HCT116 (cell line): Measurements from ENCODE around the gene CDCP1. TPM values are rescaled to one million over a fixed set of nuclear protein-coding genes. Genes with fewer than 3 reads are reported as not detected.

Source experiments
- ATAC-seq: fragments of 200-7000 bp; cut with Tn5 transposase; 2 replicates; pipeline ENCODE4 v1.9.1; 2020; ENCODE audit warnings: mild to moderate bottlenecking, moderate library complexity
- BruUV-seq: library from RNA; stranded (reverse); fragments of 400-500 nt; replicated peaks from 2 replicates; lab custom pipeline; 2021; lab: Mats Ljungman, UMichigan
- CTCF ChIA-PET: fragments of 300-600 bp; sonication (Branson Sonifier 250); formaldehyde crosslinking; loops from one replicate; lab custom pipeline; 2021; ENCODE audit warnings: antibody characterized with exemption; lab: Charles Lee
- POLR2A ChIA-PET: fragments of 300-600, 350-600 bp; sonication (Branson Sonifier 250); formaldehyde crosslinking; loops from one replicate; lab custom pipeline; 2021; ENCODE audit warnings: antibody characterized with exemption; lab: Charles Lee
- RAD21 ChIA-PET, 2 experiments: fragments of 300-600 bp; sonication (Branson Sonifier 250); formaldehyde crosslinking; loops; one replicate each; lab custom pipeline; 2023; ENCODE audit warnings: low total read pairs in 2 of 2; ENCODE audit not compliant: uncharacterized antibody in 2 of 2, unreplicated experiment in 2 of 2, low non-redundant PET in 1 of 2; lab: Charles Lee
- DNase-seq: peaks from one replicate; pipeline ENCODE4 v3.0.0-alpha.2; 2010; ENCODE audit warnings: low read depth, low spot score
- H2AFZ ChIP-seq: fragments of 200-600 bp; shearing (Covaris generic), sonication (generic); 2 replicates; pipeline ENCODE4 v1.6.1; 2017; ENCODE audit warnings: low read depth, mixed run types, mixed read lengths, antibody characterized with exemption, low read length; ENCODE audit not compliant: poor library complexity, severe bottlenecking
- H3K27ac ChIP-seq: 2 replicates; pipeline ENCODE4 v1.5.1; 2012; ENCODE audit warnings: low read depth, low read length
- H3K27me3 ChIP-seq: fragments of 200-600 bp; sonication (generic); 2 replicates; pipeline ENCODE4 v1.6.1; 2016; ENCODE audit warnings: mixed run types, low read length, mixed read lengths; ENCODE audit not compliant: insufficient read depth
- H3K36me3 ChIP-seq, 2 experiments: fragments of 200-500 bp in 1 of 2; fragments of 200-600 bp in 1 of 2; sonication (Bioruptor generic) in 1 of 2; sonication (generic) in 1 of 2; 2 replicates each; pipeline versions ENCODE4 v1.5.1 to v1.6.1; 2014 to 2016; ENCODE audit warnings: low read length in 2 of 2, inconsistent platforms in 1 of 2, mixed read lengths in 1 of 2, mixed run types in 1 of 2; ENCODE audit not compliant: insufficient read depth in 2 of 2, control insufficient read depth in 1 of 2
- H3K4me1 ChIP-seq, 2 experiments: fragments of 200-600 bp in 1 of 2; sonication (generic) in 1 of 2; 2 replicates each; pipeline versions ENCODE4 v1.5.1 to v1.6.1; 2012 to 2017; ENCODE audit warnings: low read length in 2 of 2, inconsistent platforms in 1 of 2, mild to moderate bottlenecking in 1 of 2, mixed read lengths in 1 of 2, mixed run types in 1 of 2, moderate library complexity in 1 of 2; ENCODE audit not compliant: insufficient read depth in 2 of 2, control insufficient read depth in 1 of 2
- H3K4me2 ChIP-seq: fragments of 200-600 bp; sonication (generic); 2 replicates; pipeline ENCODE4 v1.6.1; 2017; ENCODE audit warnings: mixed run types, low read length, mixed read lengths
- H3K4me3 ChIP-seq, 2 experiments: fragments of 200-600 bp in 1 of 2; sonication (generic) in 1 of 2; replicated peaks in 1 of 2; 2 replicates each; pipeline ENCODE4 v1.5.1; 2011 to 2016; ENCODE audit warnings: low read length in 2 of 2, control low read depth in 1 of 2, low read depth in 1 of 2, mild to moderate bottlenecking in 1 of 2, mixed read lengths in 1 of 2, mixed run types in 1 of 2
- H3K79me2 ChIP-seq: fragments of 200-600 bp; sonication (generic); 2 replicates; pipeline ENCODE4 v1.6.1; 2017; ENCODE audit warnings: mild to moderate bottlenecking, mixed run types, low read length, moderate library complexity, mixed read lengths; ENCODE audit not compliant: insufficient read depth
- H3K9ac ChIP-seq: fragments of 200-600 bp; sonication (generic); 2 replicates; pipeline ENCODE4 v1.6.1; 2016; ENCODE audit warnings: low read length, mixed read lengths
- H3K9me2 ChIP-seq: fragments of 200-600 bp; sonication (generic), shearing (Covaris generic); 2 replicates; pipeline ENCODE4 v1.6.1; 2017; ENCODE audit warnings: mixed run types, mild to moderate bottlenecking, moderate library complexity; ENCODE audit not compliant: insufficient read depth
- H3K9me3 ChIP-seq, 2 experiments: fragments of 200-500 bp in 1 of 2; fragments of 200-600 bp in 1 of 2; sonication (Bioruptor generic) in 1 of 2; sonication (generic) in 1 of 2; 2 replicates each; pipeline ENCODE4 v1.6.1; 2014 to 2017; ENCODE audit warnings: low read length in 2 of 2, mixed read lengths in 2 of 2, inconsistent platforms in 1 of 2, low read depth in 1 of 2, mild to moderate bottlenecking in 1 of 2, mixed run types in 1 of 2, moderate library complexity in 1 of 2; ENCODE audit not compliant: control insufficient read depth in 1 of 2, insufficient read depth in 1 of 2
- H4K20me1 ChIP-seq: fragments of 200-600 bp; sonication (generic), shearing (Covaris generic); 2 replicates; pipeline ENCODE4 v1.6.1; 2017; ENCODE audit warnings: mixed run types, mild to moderate bottlenecking, moderate library complexity; ENCODE audit not compliant: insufficient read depth
- CBX3 ChIP-seq: IDR thresholded peaks from 2 replicates; pipeline ENCODE4 v1.6.1; 2012; ENCODE audit warnings: low read depth
- EGR1 ChIP-seq: IDR thresholded peaks from 2 replicates; pipeline ENCODE4 v1.6.1; 2012; ENCODE audit warnings: low read depth
- ELF1 ChIP-seq: IDR thresholded peaks from 2 replicates; pipeline ENCODE4 v1.6.1; 2012; ENCODE audit warnings: low read depth, borderline replicate concordance
- EZH2 ChIP-seq: fragments of 200-600 bp; sonication (generic); IDR thresholded peaks from 2 replicates; pipeline ENCODE4 v1.6.1; 2017; ENCODE audit warnings: antibody characterized with exemption, mixed run types
- FOSL1 ChIP-seq: IDR thresholded peaks from 2 replicates; pipeline ENCODE4 v1.6.1; 2012; ENCODE audit warnings: low read depth
- JUND ChIP-seq: IDR thresholded peaks from 2 replicates; pipeline ENCODE4 v1.6.1; 2012
- POLR2AphosphoS5 ChIP-seq: IDR thresholded peaks from 2 replicates; pipeline ENCODE4 v1.6.1; 2011; ENCODE audit warnings: mild to moderate bottlenecking, low read depth, low read length, moderate library complexity
- SIN3A ChIP-seq: IDR thresholded peaks from 2 replicates; pipeline ENCODE4 v1.6.1; 2012; ENCODE audit warnings: low read depth
- SP1 ChIP-seq: IDR thresholded peaks from 2 replicates; pipeline ENCODE4 v1.6.1; 2012; ENCODE audit warnings: low read depth
- SRF ChIP-seq: IDR thresholded peaks from 2 replicates; pipeline ENCODE4 v1.6.1; 2012; ENCODE audit warnings: low read depth
- TCF7L2 ChIP-seq: IDR thresholded peaks from 2 replicates; pipeline ENCODE4 v1.7.0; 2011; ENCODE audit warnings: borderline replicate concordance, inconsistent platforms; ENCODE audit not compliant: insufficient read depth, insufficient read length; ENCODE audit errors: extremely low read depth
- YY1 ChIP-seq: IDR thresholded peaks from 2 replicates; pipeline ENCODE4 v1.6.1; 2011; ENCODE audit warnings: low read length, low read depth, moderate library complexity, mild to moderate bottlenecking; ENCODE audit not compliant: insufficient replicate concordance; ENCODE audit errors: extremely low read depth
- ZFX ChIP-seq: fragments of 450-650 bp; IDR thresholded peaks from 2 replicates; pipeline ENCODE4 v1.6.1; 2017
- ZNF274 ChIP-seq: fragments of 200-500 bp; sonication (Bioruptor generic); IDR thresholded peaks from 2 replicates; pipeline ENCODE4 v1.6.1; 2014; ENCODE audit warnings: mild to moderate bottlenecking, low read depth, low read length, inconsistent platforms
- intact Hi-C: fragments of 100-400 bp; cut with micrococcal nuclease; formaldehyde crosslinking; loops from 2 replicates; pipeline ENCODE4 v1.10.0; 2022
- total RNA-seq: library from RNA; stranded (reverse); gene quantifications from one replicate; pipeline ENCODE4 v1.2.1, GENCODE V29; 2021; ENCODE audit not compliant: unreplicated experiment
- TF ChIP-seq, protein P1 (sequence below): IDR thresholded peaks from 2 replicates; pipeline ENCODE4 v1.6.1; 2012
- TF ChIP-seq, protein P2 (sequence below): IDR thresholded peaks from 2 replicates; pipeline ENCODE4 v1.6.1; 2012
- TF ChIP-seq, protein P3 (sequence below): IDR thresholded peaks from 2 replicates; pipeline ENCODE4 v1.6.1; 2012; ENCODE audit warnings: low read depth

CDCP1 gene
- total RNA-seq, 1 experiment from 2014 or later = 196 TPM

DNA sequence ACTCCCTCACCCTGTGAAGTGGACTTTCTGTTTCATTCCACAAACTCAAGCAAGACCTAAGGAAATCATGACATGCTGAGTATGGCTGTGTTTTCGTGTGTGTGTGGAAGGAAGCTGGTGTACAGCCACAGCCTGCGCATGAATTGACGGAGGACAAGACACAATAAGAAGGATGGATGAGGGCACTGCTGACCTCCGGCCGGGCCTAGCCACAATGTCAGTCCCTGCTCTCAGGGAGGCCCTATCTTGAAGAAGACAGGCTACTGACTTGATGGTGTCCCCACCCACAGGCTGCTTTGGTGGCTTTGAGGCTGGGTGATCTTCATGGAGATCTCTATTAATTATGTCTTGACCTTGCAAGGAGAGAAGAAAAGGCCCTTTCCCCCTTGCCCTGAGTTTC is 39.3 kb upstream of the CDCP1 start:
- no peaks in the 10 kb centered on the region for H3K9me2 ChIP-seq
- no peak overlapping the region for H3K9ac ChIP-seq
- H4K20me1 ChIP-seq = no peaks in the 10 kb centered on the region
- no peaks in the 10 kb centered on the region for H3K79me2 ChIP-seq
- no peak overlapping the region for H2AFZ ChIP-seq
- CTCF ChIA-PET = interaction anchor here (1.0 kb wide), 1 partner anchor 13 kb away, joined by 3 read pairs; no protein-coding TSS in a partner anchor
- ATAC-seq (no peak), DNase-seq (no peak)
- no peaks in the 10 kb centered on the region for H3K27me3 ChIP-seq
- H3K4me2 ChIP-seq = no peak overlapping the region
- BruUV-seq = no TSS peak
- no peaks in the 10 kb centered on the region for H3K36me3 ChIP-seq
- H3K4me3 ChIP-seq = no peak overlapping the region
- no peak overlapping the region for H3K27ac ChIP-seq
- RAD21 ChIA-PET = no interaction called here
- intact Hi-C loops = no loop called here
- H3K9me3 ChIP-seq = no peaks in the 10 kb centered on the region
- peaks cover 9 to 19% of the 10 kb centered on the region in 2 experiments; a peak in 3 of 4 replicates for H3K4me1 ChIP-seq
- POLR2A ChIA-PET = interaction anchor here (2.5 kb wide), 1 partner anchor 11 kb away, joined by 9 read pairs; no protein-coding TSS in a partner anchor
- TF ChIP-seq, protein P1, sequence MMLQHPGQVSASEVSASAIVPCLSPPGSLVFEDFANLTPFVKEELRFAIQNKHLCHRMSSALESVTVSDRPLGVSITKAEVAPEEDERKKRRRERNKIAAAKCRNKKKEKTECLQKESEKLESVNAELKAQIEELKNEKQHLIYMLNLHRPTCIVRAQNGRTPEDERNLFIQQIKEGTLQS = no peak
- TF ChIP-seq ZFX = no peak
- no peak for TF ChIP-seq ZNF274
- no peak for TF ChIP-seq SRF
- TF ChIP-seq, protein P2, sequence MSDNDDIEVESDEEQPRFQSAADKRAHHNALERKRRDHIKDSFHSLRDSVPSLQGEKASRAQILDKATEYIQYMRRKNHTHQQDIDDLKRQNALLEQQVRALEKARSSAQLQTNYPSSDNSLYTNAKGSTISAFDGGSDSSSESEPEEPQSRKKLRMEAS = no peak
- no peak for TF ChIP-seq SP1
- TF ChIP-seq, all 23 proteins: peak for 0

DNA sequence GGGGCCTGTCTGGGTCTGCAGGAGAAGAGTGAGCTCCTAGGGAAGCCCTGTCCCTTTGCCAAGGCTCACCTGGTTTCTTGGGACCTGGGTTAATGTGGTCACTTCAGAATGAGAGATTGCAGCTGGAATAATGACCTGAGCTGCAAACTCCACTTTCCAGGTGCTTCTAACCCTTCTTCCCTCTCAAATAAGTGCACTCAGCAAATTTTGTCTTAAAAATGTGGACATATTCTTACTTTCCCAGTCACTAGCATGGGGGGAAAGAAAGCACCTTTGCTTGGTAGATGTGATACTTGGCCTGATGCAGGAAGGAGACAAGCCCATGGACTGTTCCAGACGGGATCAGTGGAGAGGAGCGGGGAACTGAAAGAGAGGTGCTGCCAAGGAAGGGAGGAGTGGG is 38.9 kb upstream of the CDCP1 start:
- peaks cover 9 to 23% of the 10 kb centered on the region in 2 experiments; a peak in 3 of 4 replicates for H3K4me1 ChIP-seq
- intact Hi-C loops = no loop called here
- no peaks in the 10 kb centered on the region for H3K79me2 ChIP-seq
- ChIA-PET RAD21 (no interaction called here), CTCF (interaction anchor here (1.0 kb wide), 1 partner anchor 13 kb away, joined by 3 read pairs; no protein-coding TSS in a partner anchor), POLR2A (interaction anchor here (2.5 kb wide), 1 partner anchor 11 kb away, joined by 9 read pairs; no protein-coding TSS in a partner anchor)
- no TSS peak for BruUV-seq
- ATAC-seq (no peak), DNase-seq (no peak)
- H3K9ac ChIP-seq = no peak overlapping the region
- H3K27ac ChIP-seq = no peak overlapping the region
- no peaks in the 10 kb centered on the region for H4K20me1 ChIP-seq
- H3K27me3 ChIP-seq = no peaks in the 10 kb centered on the region
- no peak overlapping the region for H3K4me3 ChIP-seq
- H2AFZ ChIP-seq = no peak overlapping the region
- H3K4me2 ChIP-seq = no peak overlapping the region
- H3K9me2 ChIP-seq = no peaks in the 10 kb centered on the region
- no peaks in the 10 kb centered on the region for H3K9me3 ChIP-seq
- TF ChIP-seq SIN3A = no peak
- TF ChIP-seq CBX3 = no peak
- TF ChIP-seq, protein P2 = no peak
- no peak for TF ChIP-seq ZFX
- TF ChIP-seq, protein P1 = no peak
- TF ChIP-seq ELF1 = no peak
- no peak for TF ChIP-seq TCF7L2
- TF ChIP-seq EGR1 = no peak
- no peak for TF ChIP-seq FOSL1
- TF ChIP-seq EZH2 = no peak
- no peak for TF ChIP-seq POLR2AphosphoS5
- no peak for TF ChIP-seq YY1
- TF ChIP-seq, protein P3, sequence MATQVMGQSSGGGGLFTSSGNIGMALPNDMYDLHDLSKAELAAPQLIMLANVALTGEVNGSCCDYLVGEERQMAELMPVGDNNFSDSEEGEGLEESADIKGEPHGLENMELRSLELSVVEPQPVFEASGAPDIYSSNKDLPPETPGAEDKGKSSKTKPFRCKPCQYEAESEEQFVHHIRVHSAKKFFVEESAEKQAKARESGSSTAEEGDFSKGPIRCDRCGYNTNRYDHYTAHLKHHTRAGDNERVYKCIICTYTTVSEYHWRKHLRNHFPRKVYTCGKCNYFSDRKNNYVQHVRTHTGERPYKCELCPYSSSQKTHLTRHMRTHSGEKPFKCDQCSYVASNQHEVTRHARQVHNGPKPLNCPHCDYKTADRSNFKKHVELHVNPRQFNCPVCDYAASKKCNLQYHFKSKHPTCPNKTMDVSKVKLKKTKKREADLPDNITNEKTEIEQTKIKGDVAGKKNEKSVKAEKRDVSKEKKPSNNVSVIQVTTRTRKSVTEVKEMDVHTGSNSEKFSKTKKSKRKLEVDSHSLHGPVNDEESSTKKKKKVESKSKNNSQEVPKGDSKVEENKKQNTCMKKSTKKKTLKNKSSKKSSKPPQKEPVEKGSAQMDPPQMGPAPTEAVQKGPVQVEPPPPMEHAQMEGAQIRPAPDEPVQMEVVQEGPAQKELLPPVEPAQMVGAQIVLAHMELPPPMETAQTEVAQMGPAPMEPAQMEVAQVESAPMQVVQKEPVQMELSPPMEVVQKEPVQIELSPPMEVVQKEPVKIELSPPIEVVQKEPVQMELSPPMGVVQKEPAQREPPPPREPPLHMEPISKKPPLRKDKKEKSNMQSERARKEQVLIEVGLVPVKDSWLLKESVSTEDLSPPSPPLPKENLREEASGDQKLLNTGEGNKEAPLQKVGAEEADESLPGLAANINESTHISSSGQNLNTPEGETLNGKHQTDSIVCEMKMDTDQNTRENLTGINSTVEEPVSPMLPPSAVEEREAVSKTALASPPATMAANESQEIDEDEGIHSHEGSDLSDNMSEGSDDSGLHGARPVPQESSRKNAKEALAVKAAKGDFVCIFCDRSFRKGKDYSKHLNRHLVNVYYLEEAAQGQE = no peak
- TF ChIP-seq JUND = no peak
- no peak for TF ChIP-seq ZNF274
- H3K36me3 ChIP-seq = no peaks in the 10 kb centered on the region
